ENCODE results near the gene CCDC47. TPM values are rescaled to one million over a fixed set of nuclear protein-coding genes. Genes with fewer than 3 reads are reported as not detected.

Gene CCDC47
- polyA plus RNA-seq, 3 donors, result 116 to 129 (median 127) TPM

DNA sequence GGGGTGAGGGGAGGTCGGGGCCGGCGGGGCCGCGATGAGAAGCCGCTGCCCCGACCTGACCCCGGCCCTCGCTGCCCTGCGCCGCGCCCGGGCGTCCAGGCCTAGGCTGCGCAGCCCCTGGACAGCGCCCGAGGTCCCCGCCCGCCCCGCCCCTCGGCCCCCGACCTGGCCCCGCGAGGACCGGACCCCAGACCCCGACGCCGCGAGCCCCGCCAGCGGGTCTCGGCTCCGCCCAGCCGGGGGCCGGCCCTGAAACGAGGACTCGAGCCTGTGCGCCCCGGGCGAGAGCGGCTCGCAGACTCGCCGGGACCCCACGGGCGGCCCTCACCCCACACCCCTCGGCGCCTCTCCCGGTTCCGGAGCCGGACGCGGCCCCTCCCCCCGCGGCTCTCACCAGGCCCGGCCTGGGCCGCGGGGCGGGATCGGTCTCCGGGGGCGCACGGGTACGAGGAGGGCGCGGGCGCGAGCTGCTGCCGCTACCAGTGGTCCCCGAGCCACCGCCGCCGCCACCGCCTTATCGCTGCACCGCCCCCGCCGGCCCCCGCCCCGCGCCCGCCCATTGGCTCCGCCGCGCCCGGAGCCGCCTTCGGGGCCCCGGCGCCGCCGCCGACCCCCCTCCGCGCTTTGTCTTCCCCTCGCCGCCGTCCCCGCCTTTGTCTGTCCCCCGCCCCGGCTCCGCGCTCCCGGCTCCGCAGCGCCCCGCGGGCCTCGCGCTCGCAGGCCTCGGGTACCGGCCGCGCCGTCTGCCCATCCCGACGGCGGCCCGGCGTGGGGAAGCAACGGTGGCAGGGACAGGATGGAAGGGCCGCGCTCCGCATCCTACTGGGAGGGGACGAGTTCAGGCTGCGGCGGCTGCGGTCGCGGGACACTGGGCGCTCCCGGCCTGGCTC lies 73.5 kb downstream of the CCDC47 start, which contains the start of gene LIMD2:
LIMD2 (minus strand) TSS at position 488 of the 890 bp plus-strand sequence. CDS start 827 bp downstream, outside the sequence.
- no peak for DNase-seq (ENCODE audit: low read depth in 3 of 3, low spot score in 2 of 3)

DNA sequence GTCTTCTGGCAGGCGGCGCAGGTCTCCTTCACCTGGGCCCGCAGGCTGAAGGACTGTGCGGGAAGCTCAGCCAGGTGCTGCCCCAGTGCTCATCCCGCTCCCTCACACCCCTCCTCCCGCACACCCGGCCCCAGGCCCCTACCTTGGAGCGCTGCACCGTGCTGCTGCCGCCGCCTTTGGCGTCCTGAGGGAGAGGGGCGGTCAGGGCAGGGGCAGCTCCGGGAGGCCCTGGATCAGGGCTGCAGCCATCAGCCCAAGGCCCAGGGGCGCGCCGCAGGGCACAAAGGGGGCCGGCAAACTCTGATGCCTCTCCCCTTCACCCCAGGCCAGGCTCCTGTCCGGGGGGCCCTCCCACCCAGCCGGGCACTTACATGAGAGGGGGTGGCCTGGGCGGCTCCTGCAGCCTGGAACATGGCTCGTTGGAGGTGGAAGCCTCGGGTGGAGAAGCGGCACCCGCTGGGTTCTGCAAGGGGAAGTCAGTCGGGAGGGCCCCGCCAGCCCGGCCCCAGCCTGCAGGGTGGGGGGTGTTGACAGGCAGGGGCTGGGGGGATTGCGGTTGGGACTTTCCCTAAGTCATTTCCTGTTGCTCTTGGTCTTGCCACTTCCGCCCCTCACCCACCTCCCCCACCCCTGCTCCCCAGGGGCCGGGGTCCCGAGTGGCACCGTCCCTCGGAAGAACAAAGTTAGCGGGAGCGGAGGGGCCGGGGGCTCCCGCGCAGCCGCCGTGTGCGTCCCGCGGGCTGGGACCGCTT lies 74.3 kb downstream of the CCDC47 start:
- DNase-seq (ENCODE audit: low read depth in 3 of 3, low spot score in 2 of 3), result peak in 1 of 3 donors; percentile 9

DNA sequence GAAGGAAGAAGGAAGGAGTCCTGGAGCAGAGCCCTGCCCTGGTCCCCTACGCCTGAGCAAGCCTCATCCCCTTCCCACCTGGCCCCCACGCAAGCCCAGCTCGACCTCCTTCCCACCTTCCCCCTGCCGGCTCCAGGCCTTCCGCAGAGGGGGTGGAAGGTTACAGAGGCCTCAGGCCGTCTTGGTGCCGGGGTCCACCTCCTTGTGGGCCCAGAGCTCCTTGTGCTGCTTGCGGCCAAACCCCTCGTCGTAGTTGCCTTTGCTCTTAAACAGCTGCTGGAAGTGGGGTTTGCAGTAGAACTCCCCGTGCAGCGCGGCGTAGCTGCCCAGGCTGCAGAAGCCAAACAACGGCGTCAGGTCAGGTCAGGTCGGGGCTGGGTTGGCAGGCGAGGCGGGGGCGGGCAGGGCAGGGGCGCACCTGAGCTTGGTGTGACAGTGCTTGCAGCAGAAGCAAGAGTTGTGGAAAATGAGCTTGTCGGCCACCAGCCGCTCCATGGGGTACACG lies 75.0 kb downstream of the CCDC47 start:
- no peak for DNase-seq (ENCODE audit: low read depth in 3 of 3, low spot score in 2 of 3)

- DNase-seq (ENCODE audit: low read depth in 3 of 3, low spot score in 2 of 3), result no peak
Measured at GRCh38 chr17:63697341-63698286, 75.8 kb downstream of the CCDC47 start.

DNA sequence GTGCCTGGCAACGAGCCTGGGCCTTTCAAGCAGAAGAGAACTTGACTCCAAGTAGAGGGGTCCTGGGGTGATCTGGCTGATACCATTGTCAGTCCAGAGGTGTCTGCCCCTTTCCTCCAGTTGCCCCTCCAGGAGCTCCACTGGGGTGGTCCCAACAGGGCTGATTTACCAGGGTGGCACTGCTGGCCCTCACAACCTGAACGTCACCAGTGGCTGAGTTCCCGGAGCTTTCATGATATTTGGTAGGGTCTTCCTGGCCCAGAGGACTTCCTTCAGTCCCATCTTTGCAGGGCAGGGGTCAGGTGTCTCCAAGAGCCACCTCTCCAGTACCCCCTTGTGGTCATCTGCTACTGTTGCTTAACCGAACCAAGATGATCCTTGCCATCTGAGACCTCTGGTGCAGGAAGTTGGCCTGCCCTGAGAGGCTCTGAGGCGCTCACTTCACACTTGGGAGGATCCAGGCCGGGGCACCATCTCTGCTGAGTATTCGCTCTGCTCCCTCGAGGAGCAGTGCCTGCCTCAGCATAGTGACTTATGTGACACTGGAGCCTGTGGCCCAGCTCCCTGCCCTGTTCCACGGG lies 76.9 kb downstream of the CCDC47 start:
- DNase-seq (ENCODE audit: low read depth in 3 of 3, low spot score in 2 of 3), result no peak

- DNase-seq (ENCODE audit: low read depth in 3 of 3, low spot score in 2 of 3), result no peak
Measured at GRCh38 chr17:63695889-63696288, 77.5 kb downstream of the CCDC47 start.

Other genes starting within 250 kb of the CCDC47 start
- 100 to 1,000 TPM; 107 to 117 (median 112) TPM for gene DCAF7, start 223.1 kb downstream of the CCDC47 start, polyA plus RNA-seq (ENCODE audit: insufficient read length in 3 of 3)
- 10 to 100 TPM; 27.1 to 28.2 (median 27.7) TPM for gene TACO1, start 172.7 kb downstream of the CCDC47 start, polyA plus RNA-seq (ENCODE audit: insufficient read length in 3 of 3)
- gene MAP3K3, start 151.2 kb downstream of the CCDC47 start, polyA plus RNA-seq (ENCODE audit: insufficient read length in 3 of 3), result 10 to 100 TPM; 26.3 to 27.9 (median 27.2) TPM
- 10 to 100 TPM; 21.5 to 23.1 (median 22.3) TPM for gene LIMD2, start 73.5 kb downstream of the CCDC47 start, polyA plus RNA-seq (ENCODE audit: insufficient read length in 3 of 3)
- gene STRADA, start 31.8 kb downstream of the CCDC47 start, polyA plus RNA-seq (ENCODE audit: insufficient read length in 3 of 3), result 10 to 100 TPM; 41.0 to 43.9 (median 41.8) TPM
- gene DDX42, start 573 bp upstream of the CCDC47 start, polyA plus RNA-seq (ENCODE audit: insufficient read length in 3 of 3), result 100 to 1,000 TPM; 154 to 189 (median 172) TPM
- 100 to 1,000 TPM; 191 to 203 (median 198) TPM for gene PSMC5, start 53.8 kb upstream of the CCDC47 start, polyA plus RNA-seq (ENCODE audit: insufficient read length in 3 of 3)
- gene FTSJ3, start 54.1 kb upstream of the CCDC47 start, polyA plus RNA-seq (ENCODE audit: insufficient read length in 3 of 3), result 10 to 100 TPM; 53.1 to 76.9 (median 69.5) TPM
- 10 to 100 TPM; 52.7 to 56.1 (median 53.4) TPM for gene SMARCD2, start 69.1 kb upstream of the CCDC47 start, polyA plus RNA-seq (ENCODE audit: insufficient read length in 3 of 3)
- gene CSH2, start 100.1 kb upstream of the CCDC47 start, polyA plus RNA-seq (ENCODE audit: insufficient read length in 3 of 3), result 1 to 10 TPM in 2 of 3 donors, not detected in 1; 1.2 to 2.2 TPM
- gene GH2, start 108.3 kb upstream of the CCDC47 start, polyA plus RNA-seq (ENCODE audit: insufficient read length in 3 of 3), result not detected
- gene CSH1, start 123.0 kb upstream of the CCDC47 start, polyA plus RNA-seq (ENCODE audit: insufficient read length in 3 of 3), result 1 to 10 TPM in 2 of 3 donors, under 1 TPM in 1; 0.40 to 7.5 (median 3.4) TPM
- not detected for gene CSHL1, start 137.7 kb upstream of the CCDC47 start, polyA plus RNA-seq (ENCODE audit: insufficient read length in 3 of 3)
- gene GH1, start 145.2 kb upstream of the CCDC47 start, polyA plus RNA-seq (ENCODE audit: insufficient read length in 3 of 3), result not detected
- 1 to 10 TPM; 2.8 to 4.4 (median 3.5) TPM for gene CD79B, start 158.7 kb upstream of the CCDC47 start, polyA plus RNA-seq (ENCODE audit: insufficient read length in 3 of 3)
- 1 to 10 TPM in 1 of 3 donors, under 1 TPM in 2; 0.85 to 1.3 (median 0.87) TPM for gene SCN4A, start 199.3 kb upstream of the CCDC47 start, polyA plus RNA-seq (ENCODE audit: insufficient read length in 3 of 3)
- gene PRR29, start 224.8 kb upstream of the CCDC47 start, polyA plus RNA-seq (ENCODE audit: insufficient read length in 3 of 3), result 1 to 10 TPM; 2.3 to 3.4 (median 2.9) TPM
- 10 to 100 TPM; 29.8 to 33.4 (median 31.2) TPM for gene ICAM2, start 247.0 kb upstream of the CCDC47 start, polyA plus RNA-seq (ENCODE audit: insufficient read length in 3 of 3)